ENCODE results near the gene THSD7B.

The THSD7B gene

DNA sequence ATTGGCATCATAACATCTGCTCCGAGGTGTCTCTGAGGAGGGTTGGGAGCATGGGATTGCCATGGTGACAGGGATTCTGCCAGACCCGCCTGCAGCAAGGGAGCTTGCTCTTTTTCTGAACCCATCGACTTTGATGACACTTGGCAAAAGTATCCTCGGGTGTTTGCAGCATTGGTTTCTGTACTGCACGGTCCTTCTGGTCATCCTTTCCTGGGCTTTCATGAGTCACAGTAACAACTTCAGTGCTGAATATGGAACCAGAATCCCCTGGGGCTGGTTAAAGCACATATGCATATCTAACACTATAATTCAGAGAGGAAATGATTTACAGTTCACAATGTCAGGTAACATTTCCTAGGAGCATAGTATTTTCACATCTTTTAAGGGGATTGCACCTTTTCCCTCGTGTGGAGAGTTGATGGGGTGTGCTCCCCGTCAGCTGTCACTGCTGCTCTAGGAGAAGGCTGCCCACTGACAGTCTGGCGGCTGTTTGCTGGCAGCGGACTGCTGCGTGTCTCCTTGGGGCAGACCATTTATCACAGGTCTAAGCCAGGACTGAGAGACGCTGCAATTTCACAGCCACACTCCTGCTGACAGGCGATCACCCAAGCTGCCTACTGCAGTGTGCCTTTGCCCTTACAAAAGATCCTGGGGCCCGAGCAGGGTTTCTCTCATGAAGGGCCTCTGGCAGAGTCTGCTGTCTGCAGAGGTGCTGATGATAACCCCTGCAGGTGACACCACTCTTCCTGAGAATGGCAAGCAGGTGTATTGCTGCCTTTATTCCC lies 425.3 kb downstream of the THSD7B start:
- ChIA-PET POLR2A (ENCODE audit: low non-redundant PET) (no interaction called here), CTCF (no interaction called here)

DNA sequence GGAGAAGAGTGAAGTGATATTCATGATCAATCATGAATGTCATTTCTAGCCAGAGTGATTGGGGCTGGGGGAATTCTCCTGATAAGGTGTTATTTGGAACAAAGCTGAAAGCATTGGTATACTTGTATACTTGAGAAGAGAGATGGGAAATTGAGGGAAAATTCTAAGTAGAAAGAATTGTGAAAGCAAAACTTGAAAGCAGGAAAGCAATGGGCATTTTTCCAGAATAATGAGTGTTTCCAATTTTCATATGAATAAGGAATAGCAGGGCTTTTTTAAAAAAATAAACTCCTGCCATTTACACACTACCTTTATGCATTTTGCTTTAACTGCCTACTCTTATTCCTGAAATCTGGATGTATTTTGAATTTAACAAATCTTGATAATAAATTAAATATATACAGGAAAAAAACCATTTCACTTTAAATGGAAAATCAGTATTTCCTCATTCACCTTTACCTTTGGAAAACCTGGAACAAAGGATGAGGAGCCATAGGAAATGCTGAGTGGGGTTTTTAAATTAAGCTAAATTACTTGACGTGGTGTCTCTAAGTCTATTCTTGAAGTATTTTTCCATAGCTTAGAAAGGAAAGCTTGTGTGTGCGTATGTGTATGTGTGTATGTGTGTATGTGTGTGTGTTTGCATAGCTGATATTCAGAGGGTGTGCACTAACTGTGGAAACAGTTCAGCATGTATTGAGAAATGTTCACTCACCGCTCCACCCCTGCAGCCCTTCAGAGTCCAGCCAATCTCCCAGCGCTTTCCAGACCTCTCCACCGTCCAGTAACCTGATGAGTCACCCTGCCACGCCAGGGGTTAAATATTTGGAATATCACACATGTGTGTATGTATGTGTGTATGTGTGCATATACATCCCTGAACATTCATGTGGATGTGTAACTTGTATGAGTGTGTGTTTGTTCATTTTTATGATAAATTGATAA lies 427.3 kb downstream of the THSD7B start:
- TF ChIP-seq, protein P1, sequence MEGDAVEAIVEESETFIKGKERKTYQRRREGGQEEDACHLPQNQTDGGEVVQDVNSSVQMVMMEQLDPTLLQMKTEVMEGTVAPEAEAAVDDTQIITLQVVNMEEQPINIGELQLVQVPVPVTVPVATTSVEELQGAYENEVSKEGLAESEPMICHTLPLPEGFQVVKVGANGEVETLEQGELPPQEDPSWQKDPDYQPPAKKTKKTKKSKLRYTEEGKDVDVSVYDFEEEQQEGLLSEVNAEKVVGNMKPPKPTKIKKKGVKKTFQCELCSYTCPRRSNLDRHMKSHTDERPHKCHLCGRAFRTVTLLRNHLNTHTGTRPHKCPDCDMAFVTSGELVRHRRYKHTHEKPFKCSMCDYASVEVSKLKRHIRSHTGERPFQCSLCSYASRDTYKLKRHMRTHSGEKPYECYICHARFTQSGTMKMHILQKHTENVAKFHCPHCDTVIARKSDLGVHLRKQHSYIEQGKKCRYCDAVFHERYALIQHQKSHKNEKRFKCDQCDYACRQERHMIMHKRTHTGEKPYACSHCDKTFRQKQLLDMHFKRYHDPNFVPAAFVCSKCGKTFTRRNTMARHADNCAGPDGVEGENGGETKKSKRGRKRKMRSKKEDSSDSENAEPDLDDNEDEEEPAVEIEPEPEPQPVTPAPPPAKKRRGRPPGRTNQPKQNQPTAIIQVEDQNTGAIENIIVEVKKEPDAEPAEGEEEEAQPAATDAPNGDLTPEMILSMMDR (conservative IDR thresholded peaks at IDR 0.05; ENCODE audit: low read depth): no peak
- H3K27ac ChIP-seq: no peak overlapping the region
- ChIA-PET POLR2A (ENCODE audit: low non-redundant PET) (no interaction called here), CTCF (no interaction called here)
- DNase-seq (ENCODE audit: low spot score): peak; percentile 49

More for the DNA sequence above, 425.3 kb downstream of the THSD7B start:
- TF ChIP-seq, protein P1 (conservative IDR thresholded peaks at IDR 0.05; ENCODE audit: low read depth): no peak
- H3K27ac ChIP-seq: no peak overlapping the region
- DNase-seq (ENCODE audit: low spot score): no peak

DNA sequence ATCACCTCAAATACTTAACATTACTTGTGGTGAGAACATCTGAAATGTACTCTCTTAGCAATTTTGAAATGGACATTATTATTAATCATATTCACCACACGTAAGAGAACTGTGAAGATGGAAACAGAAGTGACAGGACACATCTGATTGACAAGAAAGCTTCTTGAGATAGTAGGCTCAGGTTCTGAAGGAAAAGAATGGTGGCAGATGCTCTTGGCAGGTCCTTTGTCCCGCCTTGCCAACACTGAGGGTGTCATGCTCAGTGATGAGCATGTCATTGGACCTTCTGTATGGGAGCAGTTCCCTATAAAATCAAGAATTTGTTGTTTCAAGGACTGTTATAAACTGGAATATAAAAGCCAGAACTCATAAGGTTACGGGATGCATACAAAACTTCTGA lies 428.1 kb downstream of the THSD7B start:
- CTCF ChIA-PET: no interaction called here

DNA sequence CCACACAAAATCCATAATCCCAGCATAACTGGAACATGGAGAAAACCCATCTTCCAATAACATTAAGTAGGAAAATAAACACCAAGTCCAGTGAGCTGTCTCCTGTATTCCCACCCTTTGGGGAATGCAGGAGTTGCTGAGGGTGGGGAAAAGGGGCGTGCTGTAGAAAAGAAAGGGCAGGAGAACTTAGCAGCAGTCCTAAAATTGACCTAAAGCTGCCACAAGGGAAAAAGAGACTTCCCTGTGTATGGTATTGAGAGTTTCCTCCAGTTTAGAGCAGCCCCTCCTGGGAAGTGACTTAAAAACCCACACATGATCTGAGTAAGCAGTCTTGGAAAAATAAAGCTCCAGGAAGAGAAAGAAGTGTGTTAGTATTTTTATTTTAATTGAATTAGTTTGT lies 428.8 kb downstream of the THSD7B start:
- no peak for DNase-seq (ENCODE audit: low spot score)
- ChIA-PET CTCF (no interaction called here), POLR2A (ENCODE audit: low non-redundant PET) (no interaction called here)
- H3K27ac ChIP-seq: no peak overlapping the region
- TF ChIP-seq, protein P1 (conservative IDR thresholded peaks at IDR 0.05; ENCODE audit: low read depth): no peak

More for the DNA sequence above, 428.1 kb downstream of the THSD7B start:
- TF ChIP-seq, protein P1 (conservative IDR thresholded peaks at IDR 0.05; ENCODE audit: low read depth): no peak
- H3K27ac ChIP-seq: no peak overlapping the region
- POLR2A ChIA-PET (ENCODE audit: low non-redundant PET): no interaction called here
- no peak for DNase-seq (ENCODE audit: low spot score)

DNA sequence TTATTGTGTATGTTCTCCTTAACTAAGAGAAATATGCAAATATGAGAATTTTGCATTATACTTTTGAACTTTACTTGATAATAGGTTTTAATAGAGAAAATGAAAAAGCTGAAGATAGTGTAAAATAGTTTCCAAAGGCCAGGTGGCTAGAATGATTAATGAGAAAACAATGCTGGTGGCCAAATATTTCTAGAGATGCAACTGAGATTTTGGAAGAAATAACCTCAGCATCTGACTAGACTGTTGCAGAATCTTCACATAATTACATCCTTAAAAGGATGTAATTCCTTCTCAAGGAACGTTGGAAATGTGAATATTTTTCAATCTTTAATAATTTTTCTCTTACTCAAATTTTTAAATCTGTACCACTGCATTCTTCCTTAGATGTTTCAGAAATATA lies 434.4 kb downstream of the THSD7B start:
- H3K27ac ChIP-seq: no peak overlapping the region
- ChIA-PET CTCF (no interaction called here), POLR2A (ENCODE audit: low non-redundant PET) (no interaction called here)
- TF ChIP-seq, protein P1 (conservative IDR thresholded peaks at IDR 0.05; ENCODE audit: low read depth): no peak
- DNase-seq (ENCODE audit: low spot score): no peak

DNA sequence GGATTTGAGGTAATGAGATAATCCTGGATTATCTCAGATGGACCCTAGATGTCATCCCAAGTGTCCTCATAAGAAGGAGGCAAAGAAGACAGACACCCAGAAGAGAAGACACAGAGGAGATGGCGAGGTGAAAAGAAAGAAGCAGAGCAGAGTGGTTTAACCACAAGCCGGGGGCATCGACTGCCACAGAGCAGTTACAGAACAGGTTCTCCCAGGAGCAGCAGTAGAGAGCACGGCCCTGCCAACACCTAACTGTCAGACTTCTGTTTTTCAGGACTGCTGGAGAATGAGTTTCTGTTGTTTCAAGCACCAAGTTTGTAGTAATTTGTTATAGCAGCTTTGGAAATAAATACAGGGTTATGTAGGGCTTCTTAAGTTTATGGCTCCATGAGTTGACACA lies 437.0 kb downstream of the THSD7B start:
- no peak overlapping the region for H3K27ac ChIP-seq
- ChIA-PET CTCF (no interaction called here), POLR2A (ENCODE audit: low non-redundant PET) (no interaction called here)
- TF ChIP-seq, protein P1 (conservative IDR thresholded peaks at IDR 0.05; ENCODE audit: low read depth): no peak
- no peak for DNase-seq (ENCODE audit: low spot score)

Data from RWPE1 (cell line).